ENCODE results near the gene LCN9.

The LCN9 gene

GRCh38 chr9:135673941-135674340 is 10.8 kb downstream of the LCN9 start:
- no peak overlapping the region for H3K27ac ChIP-seq (ENCODE audit: low read length)
- no peaks in the 10 kb centered on the region for H3K4me1 ChIP-seq (ENCODE audit: low read length)
- no peaks in the 10 kb centered on the region for H3K79me2 ChIP-seq (ENCODE audit: low read length)
- H2AFZ ChIP-seq (ENCODE audit: low read depth, low read length): no peak overlapping the region
- no peaks in the 10 kb centered on the region for H3K9me3 ChIP-seq (ENCODE audit: insufficient read depth, low read length)
- no peak overlapping the region for H3K9ac ChIP-seq (ENCODE audit: low read length)
- no peak overlapping the region for H3K4me3 ChIP-seq (ENCODE audit: low read length)
- H3K36me3 ChIP-seq (replicated peaks; ENCODE audit: low read depth, low read length): no peaks in the 10 kb centered on the region
- no peak overlapping the region for H3K4me2 ChIP-seq (ENCODE audit: low read length)
- TF ChIP-seq EZH2phosphoT487 (IDR thresholded peaks at IDR 0.05; ENCODE audit: low read depth): no peak
- no peak for TF ChIP-seq CTCF (IDR thresholded peaks at IDR 0.05; ENCODE audit: low read depth, low read length)
- H4K20me1 ChIP-seq (ENCODE audit: insufficient read depth, low read length): no peaks in the 10 kb centered on the region
- H3K27me3 ChIP-seq (ENCODE audit: low read depth, low read length): no peaks in the 10 kb centered on the region

DNA sequence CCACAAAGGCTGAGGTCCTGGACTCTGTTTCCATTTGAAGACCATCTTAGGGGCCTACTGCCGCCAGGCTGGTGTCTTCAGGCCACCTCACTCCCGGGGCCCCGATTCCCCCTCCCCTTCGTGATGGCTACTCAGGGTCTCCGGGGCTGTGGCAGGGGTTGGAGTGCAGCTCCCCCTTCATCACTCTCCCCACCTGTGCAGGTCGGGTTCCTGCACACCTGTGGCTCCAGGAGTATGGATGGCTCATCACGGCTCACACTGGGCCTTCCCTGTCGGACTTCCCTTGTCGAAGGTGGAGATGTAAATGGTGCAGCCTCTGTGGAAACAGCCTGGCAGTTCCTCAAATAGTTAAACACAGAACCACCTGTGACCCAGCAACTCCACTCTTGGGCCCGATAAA is 11.9 kb downstream of the LCN9 start:
- Histone ChIP-seq H3K27ac (ENCODE audit: low read length) (no peak overlapping the region), H3K36me3 (replicated peaks; ENCODE audit: low read depth, low read length) (no peaks in the 10 kb centered on the region), H3K79me2 (ENCODE audit: low read length) (no peaks in the 10 kb centered on the region), H3K4me1 (ENCODE audit: low read length) (no peaks in the 10 kb centered on the region), H3K9ac (ENCODE audit: low read length) (no peak overlapping the region), H3K4me3 (ENCODE audit: low read length) (no peak overlapping the region), H3K4me2 (ENCODE audit: low read length) (no peak overlapping the region), H3K27me3 (ENCODE audit: low read depth, low read length) (no peaks in the 10 kb centered on the region), H4K20me1 (ENCODE audit: insufficient read depth, low read length) (no peaks in the 10 kb centered on the region), H2AFZ (ENCODE audit: low read depth, low read length) (no peak overlapping the region), H3K9me3 (ENCODE audit: insufficient read depth, low read length) (no peaks in the 10 kb centered on the region)
- TF ChIP-seq CTCF (IDR thresholded peaks at IDR 0.05; ENCODE audit: low read depth, low read length) (no peak), EZH2phosphoT487 (IDR thresholded peaks at IDR 0.05; ENCODE audit: low read depth) (no peak)

GRCh38 chr9:135676891-135677290 is 13.8 kb downstream of the LCN9 start:
- TF ChIP-seq EZH2phosphoT487 (IDR thresholded peaks at IDR 0.05; ENCODE audit: low read depth) (no peak), CTCF (IDR thresholded peaks at IDR 0.05; ENCODE audit: low read depth, low read length) (no peak)
- Histone ChIP-seq H3K27ac (ENCODE audit: low read length) (no peak overlapping the region), H4K20me1 (ENCODE audit: insufficient read depth, low read length) (no peaks in the 10 kb centered on the region), H3K9me3 (ENCODE audit: insufficient read depth, low read length) (no peaks in the 10 kb centered on the region), H3K4me1 (ENCODE audit: low read length) (no peaks in the 10 kb centered on the region), H3K9ac (ENCODE audit: low read length) (no peak overlapping the region), H3K36me3 (replicated peaks; ENCODE audit: low read depth, low read length) (no peaks in the 10 kb centered on the region), H3K79me2 (ENCODE audit: low read length) (no peaks in the 10 kb centered on the region), H3K4me2 (ENCODE audit: low read length) (no peak overlapping the region), H2AFZ (ENCODE audit: low read depth, low read length) (no peak overlapping the region), H3K27me3 (ENCODE audit: low read depth, low read length) (no peaks in the 10 kb centered on the region), H3K4me3 (ENCODE audit: low read length) (no peak overlapping the region)

DNA sequence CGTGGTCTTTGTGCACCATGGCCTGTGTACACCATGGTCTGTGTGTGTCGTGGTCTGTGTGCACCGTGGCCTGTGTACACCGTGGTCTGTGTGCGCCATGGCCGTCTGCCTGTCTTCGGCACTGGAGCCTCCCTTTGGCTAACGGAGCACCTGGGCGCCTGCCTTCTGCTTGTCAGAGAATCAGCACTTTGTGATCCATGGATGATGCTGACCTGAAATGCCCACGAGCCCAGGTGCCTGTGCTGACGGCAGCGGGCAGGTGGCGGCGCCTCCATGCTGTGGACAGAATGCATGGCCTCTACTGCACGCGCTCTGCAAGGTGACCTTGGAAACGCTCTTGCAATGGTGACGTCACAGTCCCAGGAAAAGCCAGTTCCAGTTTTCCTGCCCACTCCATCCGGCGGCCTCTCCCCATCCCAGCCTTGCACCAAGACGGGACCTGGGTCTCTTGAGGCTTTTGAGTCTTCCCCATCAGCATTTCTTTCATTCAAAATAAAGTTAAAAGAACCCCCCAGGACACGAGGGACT is 14.6 kb downstream of the LCN9 start:
- H3K4me3 ChIP-seq (ENCODE audit: low read length): no peak overlapping the region
- H3K9ac ChIP-seq (ENCODE audit: low read length): no peak overlapping the region
- no peak overlapping the region for H2AFZ ChIP-seq (ENCODE audit: low read depth, low read length)
- no peaks in the 10 kb centered on the region for H3K27me3 ChIP-seq (ENCODE audit: low read depth, low read length)
- H3K79me2 ChIP-seq (ENCODE audit: low read length): no peaks in the 10 kb centered on the region
- H3K9me3 ChIP-seq (ENCODE audit: insufficient read depth, low read length): no peaks in the 10 kb centered on the region
- H3K4me1 ChIP-seq (ENCODE audit: low read length): no peaks in the 10 kb centered on the region
- H3K4me2 ChIP-seq (ENCODE audit: low read length): no peak overlapping the region
- H3K27ac ChIP-seq (ENCODE audit: low read length): no peak overlapping the region
- no peaks in the 10 kb centered on the region for H3K36me3 ChIP-seq (replicated peaks; ENCODE audit: low read depth, low read length)
- H4K20me1 ChIP-seq (ENCODE audit: insufficient read depth, low read length): no peaks in the 10 kb centered on the region
- TF ChIP-seq CTCF (IDR thresholded peaks at IDR 0.05; ENCODE audit: low read depth, low read length) (no peak), EZH2phosphoT487 (IDR thresholded peaks at IDR 0.05; ENCODE audit: low read depth) (no peak)

Data from OCI-LY3 (cell line).